HG03064 (cell line): ENCODE results near the gene GUCY2F.

Experiments
- ATAC-seq: cut with Tn5 transposase; IDR thresholded peaks from one replicate; pipeline ENCODE4 v1.9.1; 2021; ENCODE audit warnings: low read depth; ENCODE audit not compliant: unreplicated experiment

Gene GUCY2F

DNA sequence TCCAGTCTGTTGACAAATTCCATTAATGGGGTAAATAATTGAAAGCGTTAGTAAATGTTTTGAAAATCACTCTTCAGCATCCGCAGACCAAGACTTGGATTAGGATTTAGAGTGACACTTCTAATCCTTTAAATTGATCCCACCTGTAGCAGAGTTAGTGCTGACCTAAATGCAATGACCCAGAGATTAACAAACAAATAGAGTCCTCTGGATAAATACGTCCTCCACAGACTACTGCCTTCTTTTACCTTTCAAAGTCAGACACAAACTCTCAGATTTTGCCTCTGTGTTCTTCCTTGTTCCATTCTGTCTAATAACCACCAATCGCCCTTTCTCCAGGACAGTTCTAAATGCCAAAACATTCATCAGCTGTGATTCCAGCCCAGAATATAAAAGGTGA, at the start of gene GUCY2F:
Gene GUCY2F, minus strand, starts transcription at position 101 of the 400 bp plus-strand sequence. CDS start 6,150 bp downstream, outside the sequence.
- ATAC-seq: no peak

DNA sequence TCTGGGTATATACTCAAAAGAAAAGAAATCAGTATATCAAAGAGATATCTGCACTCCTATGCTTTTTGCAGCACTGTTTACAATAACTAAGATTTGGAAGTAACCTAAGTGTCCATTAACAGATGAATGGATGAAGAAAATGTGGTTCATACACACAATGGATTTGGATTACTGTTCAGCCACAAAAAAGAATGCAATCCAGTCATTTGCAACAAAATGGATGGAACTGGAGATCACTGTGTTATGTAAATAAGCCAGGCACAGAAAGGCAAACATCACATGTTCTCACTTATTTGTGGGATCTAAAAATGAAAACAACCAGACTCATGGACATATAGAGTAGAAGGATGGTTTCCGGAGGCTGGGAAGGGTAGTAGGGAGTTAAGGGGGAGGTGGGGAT, 37.1 kb upstream of the GUCY2F start:
- no peak for ATAC-seq

DNA sequence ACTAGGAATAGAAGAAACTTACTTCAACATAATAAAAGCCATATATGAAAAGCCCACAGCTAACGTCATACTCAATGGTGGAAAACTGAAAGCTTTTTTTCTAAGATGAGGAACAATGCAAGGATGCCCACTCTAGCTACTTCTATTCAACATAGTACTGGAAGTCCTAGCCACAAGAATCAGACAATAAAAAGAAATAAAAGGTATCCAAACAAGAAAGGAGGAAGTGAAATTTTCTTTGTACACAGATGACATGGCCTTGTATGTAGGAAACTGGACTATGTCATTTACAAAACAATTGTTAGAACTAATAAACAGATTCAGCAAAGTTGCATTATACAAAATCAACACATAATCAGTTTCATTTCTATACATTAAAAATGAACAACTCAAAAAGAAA, 29.2 kb upstream of the GUCY2F start:
- no peak for ATAC-seq

DNA sequence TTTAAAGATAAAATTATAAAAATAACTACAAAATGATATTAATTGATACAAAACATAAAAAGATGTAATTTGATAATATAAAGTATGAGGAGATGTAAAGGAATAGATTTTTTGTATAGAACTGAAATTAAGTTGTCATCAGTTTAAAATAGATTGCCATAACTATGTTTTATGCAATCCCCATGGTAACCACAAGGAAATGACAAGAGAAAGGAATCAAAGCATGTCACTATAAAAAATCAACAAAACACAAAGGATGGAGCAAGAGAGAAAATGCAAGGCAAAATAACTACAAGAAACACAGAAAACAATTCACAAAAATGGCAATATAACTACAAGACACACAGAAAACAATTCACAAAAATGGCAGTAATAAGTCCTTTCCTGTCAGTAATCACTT, 27.0 kb upstream of the GUCY2F start:
- no peak for ATAC-seq

DNA sequence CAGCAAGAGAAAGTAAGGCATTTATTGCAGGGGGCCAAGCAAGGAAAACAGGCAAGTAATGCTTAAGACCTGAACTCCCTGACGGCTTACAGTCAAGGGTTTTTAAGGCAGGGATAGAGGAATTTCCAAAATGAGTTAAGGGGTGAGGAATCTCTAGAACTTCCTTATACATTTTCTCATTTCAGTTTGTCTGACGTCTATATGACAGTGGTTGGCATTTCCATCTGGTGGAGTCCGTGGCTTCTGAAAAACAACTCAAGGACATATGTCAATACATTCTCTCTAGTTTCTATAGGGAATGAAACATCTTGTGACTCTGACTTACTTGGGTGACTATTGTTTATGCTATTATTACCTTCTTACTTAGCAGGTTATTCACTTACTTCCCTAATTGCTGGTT, 19.3 kb upstream of the GUCY2F start:
- no peak for ATAC-seq

DNA sequence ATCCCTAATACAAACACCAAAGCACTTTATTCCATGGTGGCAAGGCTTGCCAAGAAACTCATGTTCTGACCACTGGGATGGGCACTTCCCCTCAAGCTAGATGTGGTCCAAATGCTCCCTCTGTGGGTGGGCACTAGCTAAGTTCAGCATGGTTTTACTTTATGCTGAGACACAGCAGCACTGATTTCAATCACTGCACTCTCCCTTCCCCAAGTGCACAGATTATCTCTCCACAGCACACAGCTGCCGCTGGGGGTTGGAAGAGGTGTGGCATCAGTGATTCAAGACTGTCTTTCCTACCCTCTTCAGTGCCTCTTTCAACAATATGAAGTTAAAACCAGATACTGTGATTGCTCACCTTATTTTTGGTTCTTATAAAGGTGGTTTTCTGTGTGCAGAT, 16.5 kb upstream of the GUCY2F start:
- no peak for ATAC-seq

DNA sequence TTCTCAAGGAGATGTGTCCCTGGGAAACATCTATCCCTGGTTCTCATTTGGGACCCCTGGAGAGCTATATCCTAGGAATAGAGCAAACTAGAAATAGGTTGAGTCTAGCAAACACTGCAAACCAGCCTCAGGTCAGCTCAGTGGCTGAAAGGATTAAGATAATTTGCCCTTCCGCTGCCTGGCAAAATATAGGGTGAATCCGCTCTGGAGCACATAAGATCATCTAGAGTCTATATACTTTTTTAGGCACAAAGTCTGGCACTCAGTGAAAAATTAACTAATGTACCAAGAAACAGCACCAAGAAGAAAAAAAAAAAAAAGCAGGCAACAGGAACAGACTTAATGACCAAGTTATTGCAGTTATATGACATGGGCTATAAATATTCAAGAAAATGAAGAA, 7.3 kb upstream of the GUCY2F start:
- no peak for ATAC-seq

DNA sequence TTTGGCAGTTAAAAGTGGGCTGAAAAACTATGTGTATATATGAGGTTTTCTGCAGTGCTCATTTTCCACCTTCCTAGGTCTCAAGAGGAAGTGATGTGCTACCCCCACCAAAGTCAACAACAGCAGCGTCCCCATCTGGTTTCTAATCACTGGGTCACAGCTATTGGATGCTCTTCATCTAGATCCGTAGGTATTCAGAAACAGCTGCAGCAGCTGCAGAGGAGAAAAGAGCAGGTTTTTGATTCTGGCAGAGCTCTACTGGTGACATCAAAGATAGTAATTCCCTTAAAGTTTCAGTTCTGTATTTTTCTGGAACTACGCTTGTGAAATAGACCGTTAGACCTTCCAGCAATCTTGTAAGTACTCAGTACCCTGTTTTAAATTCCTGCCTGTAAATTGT, 5.8 kb upstream of the GUCY2F start:
- ATAC-seq: no peak

DNA sequence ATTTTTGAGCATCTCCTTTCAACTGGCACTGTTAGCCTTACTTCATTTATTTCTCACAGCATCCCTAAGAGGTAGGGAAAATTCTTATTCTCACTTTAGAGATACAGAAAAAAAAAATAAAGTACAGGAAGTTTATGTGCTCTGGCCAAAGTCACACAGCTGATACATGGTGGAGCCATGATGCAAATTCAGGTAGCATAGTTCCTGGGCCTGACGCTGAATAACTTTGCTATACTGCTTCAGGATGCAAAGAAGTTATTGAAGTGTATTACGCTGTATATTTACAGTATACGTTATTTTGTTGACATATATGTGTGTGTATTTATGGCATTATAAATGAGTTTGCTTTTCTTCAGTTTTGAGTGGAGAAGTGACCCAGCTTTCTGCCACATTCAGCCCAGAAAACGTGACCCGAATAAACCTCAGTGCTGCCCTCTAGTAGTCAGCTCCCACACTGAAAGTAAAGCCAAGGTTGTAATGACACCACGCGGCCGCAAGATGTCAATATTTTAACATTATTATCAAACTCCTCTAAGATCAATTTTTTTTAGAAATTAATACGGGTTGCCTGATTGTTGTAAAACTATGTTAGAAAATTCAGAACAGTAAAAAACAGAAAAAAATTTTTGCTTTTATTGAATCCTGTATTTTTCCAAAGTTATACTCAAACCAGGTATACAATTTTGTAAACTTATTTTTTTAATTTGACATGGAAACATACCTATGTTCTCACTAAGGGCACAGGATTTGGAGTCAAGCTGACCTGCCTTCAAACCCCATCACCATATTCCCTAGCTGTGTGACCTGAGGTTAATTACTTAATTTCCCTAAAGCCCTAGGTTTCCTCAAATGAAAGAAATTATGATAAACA, 3.8 kb upstream of the GUCY2F start:
- no peak for ATAC-seq

DNA sequence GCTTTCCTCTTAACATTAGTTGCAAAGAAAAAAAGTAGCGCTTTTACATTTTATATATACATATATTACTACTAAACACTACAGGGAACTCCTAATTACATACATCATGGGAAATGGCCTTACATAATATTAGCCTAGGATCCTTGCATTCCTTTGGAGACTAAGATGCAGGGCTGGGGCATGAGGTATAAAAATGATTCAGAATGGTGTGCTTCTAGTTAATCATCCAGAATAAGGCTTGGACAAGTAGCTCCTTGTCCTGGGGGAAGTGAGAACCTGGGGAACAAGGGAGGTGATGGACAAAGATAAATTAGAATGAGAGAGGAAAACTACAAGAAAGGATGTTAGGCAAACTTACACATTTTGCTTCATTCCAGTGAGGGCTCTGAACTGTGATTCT, 3.0 kb upstream of the GUCY2F start:
- ATAC-seq: no peak

DNA sequence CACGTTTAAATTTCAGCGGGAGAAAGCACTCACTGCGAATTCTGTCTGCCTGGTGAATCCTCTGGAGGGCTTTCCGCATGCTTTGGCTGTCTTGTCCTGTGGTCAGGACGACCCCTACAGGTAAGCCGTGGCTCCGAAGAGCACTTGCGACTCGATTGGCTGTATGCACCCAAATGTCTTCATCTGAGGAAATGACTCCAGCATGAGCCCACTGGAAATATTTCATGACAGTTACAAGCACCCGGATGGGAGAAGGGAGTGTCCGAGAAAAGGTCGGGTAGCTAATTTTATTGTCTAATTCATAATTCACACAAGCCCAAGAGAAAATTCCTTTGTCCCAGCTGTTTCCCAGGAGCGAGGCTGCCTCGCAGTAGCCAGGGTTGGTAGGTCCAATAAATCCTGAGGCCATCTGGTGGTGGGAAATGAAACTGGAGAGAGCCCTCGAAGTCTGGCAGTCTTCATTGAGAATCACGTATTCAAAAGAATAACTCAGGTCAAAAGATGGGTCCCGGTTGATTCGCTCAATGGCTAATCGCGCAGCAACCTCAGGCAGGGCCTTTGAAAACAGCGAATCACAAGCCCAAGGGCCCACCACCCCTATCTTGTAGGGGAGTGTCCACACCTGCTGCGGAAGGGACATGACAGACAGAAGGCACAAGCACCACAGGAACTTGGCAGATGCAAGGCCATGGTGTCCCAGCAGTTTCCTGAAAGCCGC, 6.6 kb downstream of the GUCY2F start:
- ATAC-seq: no peak

DNA sequence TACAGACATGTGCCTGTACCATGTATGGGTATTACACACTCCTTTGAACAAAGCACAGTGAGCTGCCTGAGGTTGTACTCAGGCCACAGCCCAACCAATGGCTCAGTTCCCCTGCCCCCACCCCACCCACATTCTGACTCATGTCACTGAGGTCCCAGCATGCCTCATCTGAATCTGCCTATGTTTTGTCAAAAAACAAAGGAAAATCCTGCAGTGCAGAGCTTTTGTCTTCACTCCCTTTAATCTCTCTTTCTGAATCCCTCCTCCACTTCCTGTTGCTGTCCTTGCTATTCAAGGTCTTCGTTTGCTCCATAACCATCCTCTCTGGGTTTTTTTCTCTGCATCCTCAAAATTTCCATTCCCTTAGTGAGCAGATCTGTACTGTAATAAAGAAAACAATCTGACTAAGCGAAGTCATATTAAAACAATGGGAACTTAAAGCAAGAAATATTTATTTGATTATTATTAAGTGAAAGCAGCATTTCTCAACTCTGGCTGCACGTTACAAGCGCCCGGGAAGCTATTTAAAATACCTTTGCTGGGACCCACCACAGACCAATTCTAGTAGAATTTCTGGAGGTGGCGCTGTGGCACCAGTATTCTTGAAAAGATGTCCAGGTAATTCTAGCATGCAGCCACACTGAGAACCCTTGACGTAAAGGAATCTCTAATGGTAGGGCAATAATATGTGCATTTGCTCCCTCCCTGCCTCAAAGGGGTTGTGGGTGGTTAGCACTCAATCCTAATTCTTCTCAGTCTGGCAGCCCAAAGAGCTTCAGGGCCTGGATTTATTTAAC, 8.7 kb downstream of the GUCY2F start:
- no peak for ATAC-seq

DNA sequence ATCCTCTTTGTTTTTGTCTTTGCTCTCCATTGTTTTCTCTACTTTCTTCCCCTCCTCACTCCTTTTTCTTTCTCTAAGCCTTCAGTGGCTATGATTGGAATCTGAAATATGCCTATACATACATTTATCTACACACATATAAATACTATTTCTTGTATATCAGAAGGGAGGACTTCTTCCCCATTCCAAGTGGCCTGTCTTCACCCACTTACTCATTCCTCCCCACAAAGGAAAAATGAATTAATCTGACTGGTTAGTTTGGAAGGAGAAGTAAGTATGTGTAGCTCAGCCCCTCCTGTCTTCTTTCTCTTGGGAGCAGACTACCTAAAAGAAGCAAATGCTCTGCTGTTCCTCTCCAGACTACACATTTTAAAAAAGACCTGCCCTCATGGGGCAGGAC, 17.7 kb downstream of the GUCY2F start:
- ATAC-seq: no peak

DNA sequence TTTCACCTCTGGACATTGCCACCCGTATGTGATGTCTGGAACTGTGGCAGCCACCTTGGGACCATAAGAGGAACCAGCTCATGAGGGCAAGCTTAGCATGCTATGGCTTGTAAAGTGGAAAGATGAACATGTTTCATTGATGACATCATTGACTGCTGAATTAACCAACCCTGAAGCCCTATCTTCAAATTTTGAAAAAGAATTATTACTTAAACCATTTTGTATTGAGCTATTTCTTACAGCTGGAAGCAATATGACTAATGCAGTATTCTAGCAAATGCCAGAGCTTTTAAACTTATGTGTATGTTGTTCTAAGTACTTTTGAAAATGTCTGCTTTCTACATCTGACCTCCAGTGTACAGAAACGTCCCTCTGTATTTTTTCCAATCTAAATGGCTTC, 18.1 kb downstream of the GUCY2F start:
- ATAC-seq: no peak

DNA sequence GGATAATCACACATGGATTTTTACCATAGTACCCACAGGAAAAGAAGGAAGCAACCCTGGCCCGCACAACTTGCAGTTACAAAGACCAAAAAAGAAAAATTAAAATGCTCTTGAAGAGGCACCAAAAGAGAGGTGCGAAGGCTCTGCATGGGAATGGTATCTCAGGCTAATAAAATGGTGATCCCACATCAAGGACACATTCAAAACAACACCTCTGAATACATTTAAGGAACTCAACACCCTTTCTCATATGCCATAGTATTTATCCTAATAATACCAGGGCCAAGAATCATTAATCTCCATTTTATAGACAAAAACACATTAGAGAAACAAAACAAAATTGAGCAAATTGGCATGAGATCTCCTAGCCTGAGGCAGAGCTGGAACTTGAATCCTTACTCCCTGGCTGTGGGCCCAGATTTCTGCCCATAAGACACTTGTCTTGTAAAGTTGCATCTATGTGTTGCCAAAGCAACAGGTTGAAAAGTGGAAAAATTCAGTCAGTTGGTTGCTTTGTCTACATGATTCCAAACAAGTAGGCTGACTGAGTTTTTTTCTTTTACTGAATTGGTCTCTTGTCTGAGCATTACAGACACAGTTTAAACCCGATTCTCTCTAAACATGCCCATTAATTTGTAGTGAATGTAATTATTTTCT, 33.5 kb downstream of the GUCY2F start:
- no peak for ATAC-seq

DNA sequence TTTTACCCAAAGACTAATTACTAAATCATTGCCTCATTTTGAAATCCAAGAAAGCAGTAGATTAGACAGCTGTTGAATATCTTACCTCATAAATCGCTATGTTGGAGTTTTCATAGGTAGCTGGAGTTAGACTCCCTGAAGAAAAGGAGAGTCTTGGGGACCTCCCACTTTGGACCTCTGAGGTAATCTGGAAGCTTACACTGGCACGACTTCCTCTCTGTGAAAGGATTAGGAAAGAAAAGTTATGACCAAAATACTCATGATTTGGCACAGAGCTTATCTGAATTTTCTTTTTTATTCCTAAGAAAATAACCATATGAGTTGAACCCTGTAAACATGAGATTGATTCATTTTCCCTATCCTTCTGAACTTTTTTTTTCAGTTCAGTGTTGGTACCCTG, 40.6 kb downstream of the GUCY2F start:
- ATAC-seq: no peak

DNA sequence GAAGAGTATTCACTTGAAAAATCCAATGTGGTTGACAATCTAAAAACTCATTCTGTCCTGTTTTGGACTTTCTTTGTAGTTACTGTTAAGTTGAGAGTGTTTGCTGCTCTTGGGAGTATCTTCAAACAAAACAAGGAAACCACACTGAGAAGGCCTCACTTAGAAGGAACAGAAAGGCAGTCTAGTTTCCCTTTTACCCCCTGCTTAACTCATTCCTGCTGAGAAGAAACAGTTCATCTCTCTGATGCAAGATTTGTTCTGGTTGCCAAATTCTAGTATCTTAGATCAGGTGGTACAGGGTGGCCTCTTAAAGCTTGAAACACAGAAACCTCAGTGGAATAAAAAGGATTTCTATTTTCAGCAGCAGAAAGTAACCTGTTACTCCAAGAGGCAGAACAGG, 41.4 kb downstream of the GUCY2F start:
- peak; percentile 65 for ATAC-seq

DNA sequence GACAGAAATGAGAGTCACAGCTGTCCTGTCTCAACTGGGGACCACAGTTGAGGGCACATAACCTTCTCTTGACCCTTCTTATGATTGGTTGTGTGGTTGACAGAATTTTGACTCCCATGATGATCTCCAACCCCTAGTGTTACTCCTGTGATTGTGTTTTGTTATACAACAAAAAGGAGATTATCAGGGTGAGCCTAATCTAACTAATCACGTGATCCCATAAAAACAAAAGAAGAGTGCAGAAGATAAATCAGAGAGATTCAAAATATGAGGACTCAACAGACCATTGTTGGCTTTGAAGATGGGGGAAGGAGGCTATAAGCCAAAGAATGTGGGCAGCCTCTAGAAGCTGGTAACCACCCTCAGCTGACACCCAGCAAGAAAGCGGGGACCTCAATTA, 72.7 kb downstream of the GUCY2F start:
- no peak for ATAC-seq

DNA sequence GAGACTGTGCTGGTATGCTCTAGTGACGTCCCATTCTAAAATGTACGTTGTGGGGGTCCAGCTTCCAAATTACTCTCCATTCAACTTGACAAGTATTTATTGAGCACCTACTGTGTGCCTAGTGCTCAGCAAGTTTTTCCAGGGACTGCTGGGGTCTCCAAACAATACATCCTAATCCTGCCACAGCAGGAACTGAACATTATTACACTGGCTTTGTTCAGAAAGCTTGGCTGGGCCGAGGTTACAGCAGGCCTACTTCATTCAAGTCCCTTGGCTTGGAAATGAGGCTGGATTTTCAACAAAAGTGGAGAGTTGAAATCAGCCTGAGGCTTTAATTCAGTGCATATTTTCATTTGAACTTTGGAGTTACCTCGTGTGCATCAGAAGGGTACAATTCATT, 78.0 kb downstream of the GUCY2F start:
- ATAC-seq: no peak

DNA sequence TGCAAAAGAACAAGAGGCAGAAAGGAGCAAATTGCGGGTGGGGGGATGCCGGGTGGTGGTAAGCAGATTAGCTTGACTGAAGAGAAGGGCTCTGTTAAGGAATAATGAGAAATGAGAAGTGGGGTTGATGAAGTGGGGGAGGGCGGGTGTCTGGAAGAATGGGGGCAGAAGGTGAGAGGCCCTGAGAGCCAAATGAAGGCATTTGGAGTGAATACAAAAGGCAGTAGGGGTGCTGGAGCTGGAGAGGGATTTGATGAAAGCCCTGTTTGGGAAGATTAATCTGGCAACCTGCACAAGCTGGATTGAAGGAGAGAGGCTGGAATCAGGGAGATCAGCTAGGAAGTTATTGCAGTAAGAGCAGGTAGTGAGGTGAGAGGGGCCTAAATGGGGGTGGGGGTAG, 82.1 kb downstream of the GUCY2F start:
- no peak for ATAC-seq

DNA sequence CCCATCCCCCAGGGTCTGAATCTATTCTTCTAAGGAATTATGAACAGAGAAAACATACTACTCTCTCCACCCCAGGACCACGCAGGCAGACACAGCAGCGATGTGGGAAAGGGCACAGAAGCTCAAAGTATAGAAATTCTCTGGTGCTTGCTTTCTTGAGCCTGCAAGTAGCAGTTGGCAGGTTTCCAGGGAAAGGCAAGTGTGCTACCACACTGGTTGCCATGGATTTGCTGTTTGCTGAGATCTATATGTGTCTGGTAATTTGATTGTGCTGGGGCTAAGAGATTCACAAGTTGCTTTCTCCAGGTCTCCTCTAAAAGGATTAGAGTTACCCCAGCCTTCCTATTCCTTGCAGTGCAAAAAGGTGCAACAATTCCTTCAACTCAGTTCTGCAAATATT, 83.1 kb downstream of the GUCY2F start:
- ATAC-seq: no peak
